ENCODE measurements around the gene DNAI4.
"Not testable (repeated sequence)": the region's sequence is repeated elsewhere in the genome, so short reads cannot be mapped to it uniquely, and the experiment has no call there.

Gene DNAI4

GRCh38 chr1:66924756-66925557 is at the start of gene DNAI4, which contains the start of gene MIER1:
Gene DNAI4, minus strand, starts transcription at chr1:66924856. Its CDS starts 25 bp downstream, at chr1:66924831.
Gene MIER1, plus strand, starts transcription at chr1:66924990. Its CDS starts 39 bp downstream, at chr1:66925029.
- DNase-seq (ENCODE audit: low read depth in 2 of 2) = peak; percentile 94 to 96

GRCh38 chr1:66968574-66968973 is 43.9 kb upstream of the DNAI4 start:
- no peak for DNase-seq (ENCODE audit: low read depth in 2 of 2)

GRCh38 chr1:66966188-66966873 is 41.7 kb upstream of the DNAI4 start:
- DNase-seq (ENCODE audit: low read depth in 2 of 2) = not testable (repeated sequence)

- no peak for DNase-seq (ENCODE audit: low read depth in 2 of 2)
Observed at GRCh38 chr1:66957938-66958337, 33.3 kb upstream of the DNAI4 start.

GRCh38 chr1:66954208-66954607 is 29.6 kb upstream of the DNAI4 start:
- DNase-seq (ENCODE audit: low read depth in 2 of 2) = no peak

- DNase-seq (ENCODE audit: low read depth in 2 of 2) = no peak
Observed at GRCh38 chr1:66951513-66951912, 26.9 kb upstream of the DNAI4 start.

GRCh38 chr1:66947267-66947666 is 22.6 kb upstream of the DNAI4 start:
- no peak for DNase-seq (ENCODE audit: low read depth in 2 of 2)

- no peak for DNase-seq (ENCODE audit: low read depth in 2 of 2)
Observed at GRCh38 chr1:66945316-66945715, 20.7 kb upstream of the DNAI4 start.

GRCh38 chr1:66944330-66945274 is 19.9 kb upstream of the DNAI4 start:
- no peak for DNase-seq (ENCODE audit: low read depth in 2 of 2)

- no peak for DNase-seq (ENCODE audit: low read depth in 2 of 2)
Observed at GRCh38 chr1:66943361-66943969, 18.8 kb upstream of the DNAI4 start.

GRCh38 chr1:66940981-66941380 is 16.3 kb upstream of the DNAI4 start:
- DNase-seq (ENCODE audit: low read depth in 2 of 2) = no peak

- DNase-seq (ENCODE audit: low read depth in 2 of 2) = no peak
Observed at GRCh38 chr1:66938613-66939012, 14.0 kb upstream of the DNAI4 start.

GRCh38 chr1:66937529-66938234 is 13.0 kb upstream of the DNAI4 start:
- DNase-seq (ENCODE audit: low read depth in 2 of 2) = no peak

- no peak for DNase-seq (ENCODE audit: low read depth in 2 of 2)
Observed at GRCh38 chr1:66933887-66934700, 9.4 kb upstream of the DNAI4 start.

- no peak for DNase-seq (ENCODE audit: low read depth in 2 of 2)
Observed at GRCh38 chr1:66932291-66932690, 7.6 kb upstream of the DNAI4 start.

GRCh38 chr1:66931590-66931989 is 6.9 kb upstream of the DNAI4 start:
- DNase-seq (ENCODE audit: low read depth in 2 of 2) = no peak

- no peak for DNase-seq (ENCODE audit: low read depth in 2 of 2)
Observed at GRCh38 chr1:66930823-66931174, 6.1 kb upstream of the DNAI4 start.

GRCh38 chr1:66929999-66930822 is 5.6 kb upstream of the DNAI4 start:
- peak; percentile 86 to 92 for DNase-seq (ENCODE audit: low read depth in 2 of 2)

GRCh38 chr1:66929691-66929998 is 5.0 kb upstream of the DNAI4 start:
- no peak for DNase-seq (ENCODE audit: low read depth in 2 of 2)

Data from stimulated activated CD8-positive, alpha-beta memory T cell treated with anti-CD3 and anti-CD28 coated beads, Interleukin-15, amount 100 ng/mL, for 4 hours (primary cell).